GM19467 (cell line): ENCODE measurements around the gene ERI3.
A peak's percentile ranks its signal among the peaks of the same experiment; 100 is the strongest.
"Not testable (repeated sequence)": the region's sequence is repeated elsewhere in the genome, so short reads cannot be mapped to it uniquely, and the experiment has no call there.

Experiments
- ATAC-seq: cut with Tn5 transposase; IDR thresholded peaks from one replicate; pipeline ENCODE4 v1.9.1; 2021; ENCODE audit warnings: mild to moderate bottlenecking, moderate library complexity; ENCODE audit not compliant: unreplicated experiment

The ERI3 gene

DNA sequence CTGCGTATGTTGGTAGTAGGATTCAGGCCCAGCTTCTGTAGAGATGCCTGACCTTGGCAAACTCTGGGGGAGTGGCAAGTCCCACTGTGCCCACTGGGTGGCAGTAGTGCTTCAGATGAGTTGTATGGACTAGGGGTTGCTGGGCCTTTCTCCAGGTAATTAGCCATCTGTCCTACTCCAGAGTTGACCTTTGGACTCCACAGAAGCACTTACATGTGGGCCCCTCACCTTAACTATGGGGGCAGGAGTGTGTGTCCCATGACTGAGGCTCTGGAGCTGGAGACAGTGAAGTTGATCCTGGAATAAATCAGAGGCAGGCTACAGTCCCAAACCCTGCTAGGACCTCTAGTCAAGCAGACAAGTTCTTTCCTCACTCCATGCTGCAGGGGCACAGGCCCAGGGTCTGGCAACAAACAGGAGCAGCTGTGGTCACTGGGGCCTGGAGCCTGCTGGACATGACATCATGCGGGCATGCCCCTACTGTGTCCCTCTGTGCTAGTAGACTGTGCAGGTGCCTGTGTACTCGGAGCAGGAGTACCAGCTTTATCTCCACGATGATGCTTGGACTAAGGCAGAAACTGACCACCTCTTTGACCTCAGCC is 137.1 kb downstream of the ERI3 start:
- ATAC-seq, result no peak

DNA sequence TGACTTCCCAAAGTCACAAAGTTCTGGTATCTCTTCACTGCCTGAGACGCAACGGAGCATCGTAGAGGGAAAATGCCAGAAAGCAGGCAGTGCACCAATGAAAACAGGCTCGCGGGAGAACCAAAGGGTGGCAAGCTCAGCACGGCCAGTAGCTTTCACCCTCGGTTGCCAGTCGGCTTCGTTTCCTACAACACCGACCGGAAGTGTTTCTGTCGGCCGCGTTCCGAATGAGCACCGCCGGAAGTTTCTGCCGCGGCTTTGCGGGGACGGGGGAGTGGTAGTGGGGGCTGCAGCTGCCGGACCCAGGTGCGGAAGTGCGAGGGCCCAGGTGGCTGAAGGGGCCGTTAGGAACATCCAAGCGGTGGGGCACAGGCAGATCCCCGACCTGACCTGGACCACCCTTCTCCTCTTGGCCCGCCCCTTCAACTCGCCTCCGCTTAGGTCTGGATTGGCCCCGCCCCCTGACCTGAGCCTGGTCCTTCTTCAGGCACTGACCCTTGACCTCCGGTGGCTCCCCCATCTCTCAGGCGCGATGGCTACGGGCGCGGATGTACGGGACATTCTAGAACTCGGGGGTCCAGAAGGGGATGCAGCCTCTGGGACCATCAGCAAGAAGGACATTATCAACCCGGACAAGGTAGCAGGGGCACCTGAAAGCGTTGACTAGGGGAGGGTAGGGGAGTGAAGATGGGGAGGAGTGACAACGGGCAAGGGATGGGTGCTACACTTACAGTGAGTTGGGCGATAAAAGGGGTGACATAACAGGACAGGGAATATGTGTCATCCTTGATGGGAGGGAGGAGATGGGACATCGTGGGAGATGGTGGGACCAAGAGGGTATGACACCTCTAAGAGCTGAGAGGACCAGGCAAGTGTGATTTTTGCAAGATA is 141.6 kb downstream of the ERI3 start, which contains the start of gene DMAP1:
DMAP1 (plus strand) TSS at position 250 of the 891 bp plus-strand sequence; CDS start at position 533, 283 bp downstream.
- peak; percentile 63 for ATAC-seq

DNA sequence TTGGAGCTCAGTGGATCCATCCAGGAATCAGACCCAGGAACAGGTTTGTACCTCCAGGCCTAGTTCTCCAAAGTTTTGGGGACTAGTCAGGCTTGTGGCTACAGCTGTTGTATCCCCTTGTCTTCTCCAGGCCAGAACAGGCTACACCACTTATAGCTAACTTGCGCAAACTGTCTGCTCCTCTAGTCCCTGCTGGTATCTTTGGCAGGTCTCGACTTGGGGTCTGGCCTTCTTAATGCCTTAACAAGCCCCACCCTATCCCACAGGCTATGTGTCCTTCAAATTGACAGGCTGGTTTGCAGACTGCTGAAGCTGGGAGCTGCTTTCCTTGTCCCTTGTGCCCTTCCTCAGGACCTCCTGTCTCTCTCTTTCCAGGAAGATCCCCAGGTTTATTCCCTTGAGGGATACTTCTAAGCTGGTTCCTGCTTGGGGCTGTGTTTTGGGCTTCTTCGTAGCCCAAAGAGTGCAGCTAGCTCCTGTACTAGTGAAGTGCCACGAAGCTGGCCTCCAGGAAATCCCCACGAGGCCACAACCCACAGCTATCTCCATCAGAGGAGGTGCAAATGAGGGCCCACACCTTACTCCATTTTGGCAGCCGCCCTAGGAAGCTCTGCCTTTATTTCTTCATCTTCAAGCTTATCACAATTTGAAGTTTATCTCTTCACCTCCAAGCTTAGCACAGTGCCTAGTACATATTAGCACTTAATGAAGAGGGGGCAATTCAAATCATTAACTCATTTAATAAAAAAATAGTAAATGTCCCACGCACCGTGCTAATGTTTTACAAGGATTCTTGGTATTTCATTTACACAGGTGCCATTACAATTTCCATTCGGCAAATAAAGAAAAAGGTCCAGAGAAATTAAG is 142.5 kb downstream of the ERI3 start:
- ATAC-seq, result no peak

DNA sequence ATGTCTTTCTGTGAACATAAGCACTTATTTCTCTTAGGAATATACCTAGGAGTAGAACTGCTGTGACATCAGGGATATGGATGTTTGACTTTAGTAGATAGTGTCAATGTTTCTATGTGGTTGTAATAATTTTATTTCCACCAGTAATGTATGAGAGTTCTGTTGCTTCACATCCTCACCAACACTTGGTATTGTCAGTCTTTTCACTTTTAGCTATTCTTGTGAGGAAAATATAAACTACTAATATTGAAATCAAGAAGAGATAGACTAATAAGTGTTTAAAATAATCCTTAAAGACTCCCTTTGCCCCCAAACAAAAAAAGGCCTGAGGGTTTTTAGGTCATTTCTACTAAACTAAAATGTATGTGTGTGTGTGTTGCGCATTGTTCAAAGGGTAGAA is 144.5 kb downstream of the ERI3 start:
- ATAC-seq, result no peak

DNA sequence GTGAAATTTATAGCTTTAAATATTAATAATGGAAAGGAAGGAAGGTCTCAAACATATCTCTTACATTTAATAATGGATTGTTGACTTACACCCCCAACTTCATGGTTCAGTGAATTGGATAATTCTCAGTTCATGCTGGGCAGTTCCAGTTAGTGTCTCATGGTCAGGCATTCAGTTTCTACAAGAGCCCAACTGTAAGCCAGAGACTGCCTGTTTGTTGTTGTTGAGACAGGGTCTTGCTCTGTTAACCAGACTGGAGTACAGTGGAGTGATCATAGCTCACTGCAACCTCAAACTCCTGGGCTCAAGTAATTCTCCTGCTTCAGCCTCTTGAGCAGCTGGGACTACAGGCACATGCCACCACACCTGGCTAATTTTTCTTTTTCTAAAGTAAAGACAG is 146.8 kb downstream of the ERI3 start:
- no peak for ATAC-seq

DNA sequence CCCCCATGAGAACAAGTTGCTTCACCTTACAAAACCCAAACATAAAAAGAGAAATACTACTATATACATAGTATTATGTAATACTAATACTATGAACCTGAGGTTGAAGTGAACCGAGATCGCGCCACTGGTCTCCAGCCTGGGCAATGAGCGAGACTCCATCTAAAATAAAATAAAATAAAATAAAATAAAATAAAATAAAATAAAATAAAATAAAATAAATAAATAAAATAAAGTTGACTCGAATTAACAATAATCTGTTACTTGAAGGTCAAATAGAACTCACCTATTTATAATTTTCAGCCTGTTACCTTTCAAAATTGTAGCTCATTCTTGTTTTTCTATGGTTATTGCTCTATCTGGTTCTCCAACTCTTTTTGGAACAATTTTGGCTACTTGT is 148.5 kb downstream of the ERI3 start:
- ATAC-seq, result not testable (repeated sequence)

DNA sequence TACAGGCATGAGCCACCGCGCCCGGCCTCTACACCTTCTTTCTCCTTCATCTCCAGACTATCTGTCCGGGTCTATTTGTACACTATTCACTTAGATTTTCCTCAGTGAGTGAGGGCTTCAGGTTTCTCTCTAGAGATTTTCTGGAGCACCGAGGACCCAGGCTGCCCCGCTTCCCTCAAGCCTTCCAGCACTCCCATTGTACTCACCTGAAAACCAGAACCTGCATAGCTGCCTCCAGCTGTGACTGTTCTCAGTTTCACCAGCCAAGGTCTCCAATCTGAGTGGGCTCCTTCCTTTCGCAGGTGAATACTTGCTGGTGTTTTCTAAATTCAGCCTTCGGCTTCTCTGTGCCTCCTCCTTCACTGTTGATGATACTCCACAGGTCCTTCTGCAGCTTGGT is 154.7 kb downstream of the ERI3 start:
- no peak for ATAC-seq

DNA sequence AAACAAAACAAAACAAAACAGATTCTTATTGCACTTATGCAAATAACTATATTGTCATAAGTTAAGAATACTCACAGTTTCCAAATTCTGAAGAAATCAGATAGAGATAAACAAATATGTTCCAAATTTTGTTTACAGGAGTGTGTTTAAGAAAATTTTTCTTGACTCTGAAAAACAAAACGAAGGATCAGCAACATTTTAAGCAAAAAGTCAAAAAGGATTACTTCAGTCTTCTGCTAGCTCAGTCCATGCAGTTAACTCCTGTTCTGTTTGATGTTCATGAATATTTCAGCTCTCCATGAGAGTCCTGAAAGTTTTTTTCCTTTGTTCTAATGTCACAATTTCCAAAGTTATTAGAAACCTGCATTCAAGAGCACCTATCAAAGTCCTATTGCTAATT is 180.4 kb downstream of the ERI3 start:
- no peak for ATAC-seq
